WTC11 (cell line): ENCODE results near the gene RPRD2. TPM values are rescaled to one million over a fixed set of nuclear protein-coding genes. Genes with fewer than 3 reads are reported as not detected.

ENCODE experiments used
- ATAC-seq: fragments of 200-7000 bp; cut with Tn5 transposase; 2 replicates; pipeline ENCODE4 v1.10.0; 2021; ENCODE audit warnings: mild to moderate bottlenecking, moderate library complexity
- CTCF ChIA-PET: fragments of 300-600 bp; sonication (Branson Sonifier 250); formaldehyde crosslinking; loops from one replicate; lab custom pipeline; 2021; ENCODE audit warnings: antibody characterized with exemption; lab: Charles Lee
- POLR2A ChIA-PET: fragments of 350-600 bp; sonication (Branson Sonifier 250); formaldehyde crosslinking; loops from one replicate; lab custom pipeline; 2021; ENCODE audit warnings: antibody characterized with exemption; lab: Charles Lee
- DNase-seq: peaks from one replicate; pipeline ENCODE4 v3.0.0; 2021; ENCODE audit warnings: low spot score
- H3K27ac Mint-ChIP-seq: 2 replicates; pipeline ENCODE4 v1.8.0; 2021; ENCODE audit warnings: mixed read lengths
- H3K27me3 Mint-ChIP-seq: 2 replicates; pipeline ENCODE4 v1.8.0; 2021; ENCODE audit warnings: low read depth, mild to moderate bottlenecking, moderate library complexity, mixed read lengths
- H3K36me3 Mint-ChIP-seq: 2 replicates; pipeline ENCODE4 v1.8.0; 2021; ENCODE audit warnings: mixed read lengths
- H3K4me1 Mint-ChIP-seq: 2 replicates; pipeline ENCODE4 v1.8.0; 2022; ENCODE audit warnings: mixed read lengths
- H3K4me3 Mint-ChIP-seq: 2 replicates; pipeline ENCODE4 v1.8.0; 2021; ENCODE audit warnings: mild to moderate bottlenecking, moderate library complexity, mixed read lengths
- H3K9me3 Mint-ChIP-seq: 2 replicates; pipeline ENCODE4 v1.8.0; 2021; ENCODE audit warnings: mixed read lengths
- ATF1 ChIP-seq: sonication (generic); formaldehyde crosslinking; IDR thresholded peaks from 2 replicates; pipeline ENCODE4 v1.8.1; 2023; ENCODE audit warnings: mild to moderate bottlenecking, moderate library complexity, missing genetic modification reagents
- CREB1 ChIP-seq: sonication (generic); formaldehyde crosslinking; IDR thresholded peaks from 2 replicates; pipeline ENCODE4 v1.8.0; 2023; ENCODE audit warnings: mild to moderate bottlenecking, missing genetic modification reagents
- E2F1 ChIP-seq: sonication (generic); formaldehyde crosslinking; IDR thresholded peaks from 2 replicates; pipeline ENCODE4 v1.8.0; 2022; ENCODE audit warnings: mild to moderate bottlenecking, missing genetic modification reagents
- EMX1 ChIP-seq: fragments of 250-450 bp; sonication (Bioruptor Pico); IDR thresholded peaks from 2 replicates; pipeline ENCODE4 v1.8.0; 2021; ENCODE audit warnings: mild to moderate bottlenecking
- ESRRA ChIP-seq: sonication (generic); formaldehyde crosslinking; IDR thresholded peaks from 2 replicates; pipeline ENCODE4 v1.8.1; 2022; ENCODE audit warnings: mild to moderate bottlenecking, missing genetic modification reagents, borderline replicate concordance
- GTF2I ChIP-seq: fragments of 250-450 bp; sonication (Bioruptor Pico); conservative IDR thresholded peaks from 2 replicates; pipeline ENCODE4 v1.4.0; 2021; ENCODE audit warnings: mild to moderate bottlenecking
- JAZF1 ChIP-seq: fragments of 250-450 bp; sonication (Bioruptor Pico); IDR thresholded peaks from 2 replicates; pipeline ENCODE4 v1.9.0; 2021; ENCODE audit warnings: moderate library complexity, mild to moderate bottlenecking, inconsistent platforms
- NFE2L1 ChIP-seq: sonication (generic); formaldehyde crosslinking; IDR thresholded peaks from 2 replicates; pipeline ENCODE4 v1.8.1; 2023; ENCODE audit warnings: missing genetic modification reagents
- NR2C2 ChIP-seq: sonication (generic); formaldehyde crosslinking; IDR thresholded peaks from 2 replicates; pipeline ENCODE4 v1.8.0; 2022; ENCODE audit warnings: mild to moderate bottlenecking, missing genetic modification reagents
- STAT6 ChIP-seq: sonication (generic); formaldehyde crosslinking; conservative IDR thresholded peaks from 2 replicates; pipeline ENCODE4 v1.8.1; 2023; ENCODE audit warnings: mild to moderate bottlenecking, low read depth, missing genetic modification reagents, moderate library complexity
- ZMAT4 ChIP-seq: fragments of 250-450 bp; sonication (Bioruptor Pico); IDR thresholded peaks from 2 replicates; pipeline ENCODE4 v1.9.0; 2021; ENCODE audit warnings: mild to moderate bottlenecking
- ZNF396 ChIP-seq: fragments of 250-450 bp; sonication (Bioruptor Pico); IDR thresholded peaks from 2 replicates; pipeline ENCODE4 v1.8.0; 2021; ENCODE audit warnings: mild to moderate bottlenecking, moderate library complexity, borderline replicate concordance
- ZNF671 ChIP-seq: fragments of 250-450 bp; sonication (Bioruptor Pico); IDR thresholded peaks from 2 replicates; pipeline ENCODE4 v1.8.0; 2021; ENCODE audit warnings: mild to moderate bottlenecking
- total RNA-seq: library from RNA; stranded (reverse); gene quantifications from 3 replicates; pipeline ENCODE4 v1.2.3, GENCODE V29; 2021
- TF ChIP-seq, protein P1 (sequence below): fragments of 250-450 bp; sonication (Bioruptor Pico); IDR thresholded peaks from 2 replicates; pipeline ENCODE4 v2.1.2; 2022; ENCODE audit warnings: mild to moderate bottlenecking, moderate library complexity
- TF ChIP-seq, protein P2 (sequence below): fragments of 250-450 bp; sonication (Bioruptor Pico); IDR thresholded peaks from 2 replicates; pipeline ENCODE4 v1.8.0; 2021; ENCODE audit warnings: mild to moderate bottlenecking
- TF ChIP-seq, protein P3 (sequence below): sonication (generic); formaldehyde crosslinking; IDR thresholded peaks from 2 replicates; pipeline ENCODE4 v1.8.1; 2022; ENCODE audit warnings: low read depth, missing genetic modification reagents, borderline replicate concordance
- TF ChIP-seq, protein P4 (sequence below): sonication (generic); formaldehyde crosslinking; IDR thresholded peaks from 2 replicates; pipeline ENCODE4 v1.8.0; 2022; ENCODE audit warnings: mild to moderate bottlenecking, missing genetic modification reagents
- TF ChIP-seq, protein P5 (sequence below): sonication (generic); formaldehyde crosslinking; conservative IDR thresholded peaks from 2 replicates; pipeline ENCODE4 v1.8.1; 2022; ENCODE audit warnings: mild to moderate bottlenecking, missing genetic modification reagents
- TF ChIP-seq, protein P6 (sequence below): fragments of 250-450 bp; sonication (Bioruptor Pico); IDR thresholded peaks from 2 replicates; pipeline ENCODE4 v1.9.0; 2021; ENCODE audit warnings: mild to moderate bottlenecking, borderline replicate concordance

Gene RPRD2
- total RNA-seq, 1 experiment from 2014 or later = 26.1 TPM

- H3K27me3 Mint-ChIP-seq = no peaks in the 10 kb centered on the region; the same call in 1 of the 2 replicates
- CTCF ChIA-PET = interaction anchor here (0.6 to 9.7 kb wide), 15 partner anchors 12 to 347 kb away, joined by 3 to 139 read pairs (median 3); partner anchors contain the start of genes GOLPH3L and MCL1
- peaks cover 12% of the 10 kb centered on the region for H3K4me1 Mint-ChIP-seq
- POLR2A ChIA-PET = interaction anchor here (0.6 to 1.6 kb wide), 8 partner anchors 16 to 64 kb away, joined by 3 to 6 read pairs (median 4); partner anchors contain the start of gene ADAMTSL4
- peak overlapping the region; percentile 79 for H3K4me3 Mint-ChIP-seq
- TF ChIP-seq, protein P1, sequence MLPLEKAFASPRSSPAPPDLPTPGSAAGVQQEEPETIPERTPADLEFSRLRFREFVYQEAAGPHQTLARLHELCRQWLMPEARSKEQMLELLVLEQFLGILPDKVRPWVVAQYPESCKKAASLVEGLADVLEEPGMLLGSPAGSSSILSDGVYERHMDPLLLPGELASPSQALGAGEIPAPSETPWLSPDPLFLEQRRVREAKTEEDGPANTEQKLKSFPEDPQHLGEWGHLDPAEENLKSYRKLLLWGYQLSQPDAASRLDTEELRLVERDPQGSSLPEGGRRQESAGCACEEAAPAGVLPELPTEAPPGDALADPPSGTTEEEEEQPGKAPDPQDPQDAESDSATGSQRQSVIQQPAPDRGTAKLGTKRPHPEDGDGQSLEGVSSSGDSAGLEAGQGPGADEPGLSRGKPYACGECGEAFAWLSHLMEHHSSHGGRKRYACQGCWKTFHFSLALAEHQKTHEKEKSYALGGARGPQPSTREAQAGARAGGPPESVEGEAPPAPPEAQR (CRISPR knock-in tag) = no peak
- TF ChIP-seq, protein P2, sequence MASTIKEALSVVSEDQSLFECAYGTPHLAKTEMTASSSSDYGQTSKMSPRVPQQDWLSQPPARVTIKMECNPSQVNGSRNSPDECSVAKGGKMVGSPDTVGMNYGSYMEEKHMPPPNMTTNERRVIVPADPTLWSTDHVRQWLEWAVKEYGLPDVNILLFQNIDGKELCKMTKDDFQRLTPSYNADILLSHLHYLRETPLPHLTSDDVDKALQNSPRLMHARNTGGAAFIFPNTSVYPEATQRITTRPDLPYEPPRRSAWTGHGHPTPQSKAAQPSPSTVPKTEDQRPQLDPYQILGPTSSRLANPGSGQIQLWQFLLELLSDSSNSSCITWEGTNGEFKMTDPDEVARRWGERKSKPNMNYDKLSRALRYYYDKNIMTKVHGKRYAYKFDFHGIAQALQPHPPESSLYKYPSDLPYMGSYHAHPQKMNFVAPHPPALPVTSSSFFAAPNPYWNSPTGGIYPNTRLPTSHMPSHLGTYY (CRISPR knock-in tag) = no peak
- TF ChIP-seq EMX1 (no peak), ZNF671 (no peak), JAZF1 (CRISPR knock-in tag) (no peak), ZNF396 (CRISPR knock-in tag) (no peak)
- TF ChIP-seq, protein P3, sequence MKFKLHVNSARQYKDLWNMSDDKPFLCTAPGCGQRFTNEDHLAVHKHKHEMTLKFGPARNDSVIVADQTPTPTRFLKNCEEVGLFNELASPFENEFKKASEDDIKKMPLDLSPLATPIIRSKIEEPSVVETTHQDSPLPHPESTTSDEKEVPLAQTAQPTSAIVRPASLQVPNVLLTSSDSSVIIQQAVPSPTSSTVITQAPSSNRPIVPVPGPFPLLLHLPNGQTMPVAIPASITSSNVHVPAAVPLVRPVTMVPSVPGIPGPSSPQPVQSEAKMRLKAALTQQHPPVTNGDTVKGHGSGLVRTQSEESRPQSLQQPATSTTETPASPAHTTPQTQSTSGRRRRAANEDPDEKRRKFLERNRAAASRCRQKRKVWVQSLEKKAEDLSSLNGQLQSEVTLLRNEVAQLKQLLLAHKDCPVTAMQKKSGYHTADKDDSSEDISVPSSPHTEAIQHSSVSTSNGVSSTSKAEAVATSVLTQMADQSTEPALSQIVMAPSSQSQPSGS (CRISPR knock-in tag) = no peak
- TF ChIP-seq, protein P4, sequence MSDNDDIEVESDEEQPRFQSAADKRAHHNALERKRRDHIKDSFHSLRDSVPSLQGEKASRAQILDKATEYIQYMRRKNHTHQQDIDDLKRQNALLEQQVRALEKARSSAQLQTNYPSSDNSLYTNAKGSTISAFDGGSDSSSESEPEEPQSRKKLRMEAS (CRISPR knock-in tag) = no peak
- TF ChIP-seq, all 79 proteins: peak for 0
- ATAC-seq (peak; percentile 14), DNase-seq (no peak)
- no peaks in the 10 kb centered on the region for H3K9me3 Mint-ChIP-seq
- peak overlapping the region; percentile 30 for H3K27ac Mint-ChIP-seq
- peaks cover 4% of the 10 kb centered on the region; the same call in 1 of the 2 replicates for H3K36me3 Mint-ChIP-seq
Measured at GRCh38 chr1:150516050-150516591, 152.2 kb downstream of the RPRD2 start.

- no peak for ATAC-seq
- Mint-ChIP-seq H3K27me3 (no peaks in the 10 kb centered on the region; the same call in 1 of the 2 replicates), H3K27ac (peak overlapping the region; percentile 30), H3K9me3 (no peaks in the 10 kb centered on the region), H3K4me3 (peak overlapping the region; percentile 79), H3K36me3 (peaks cover 4% of the 10 kb centered on the region; the same call in 1 of the 2 replicates), H3K4me1 (peaks cover 12% of the 10 kb centered on the region)
- ChIA-PET POLR2A (interaction anchor here (0.6 to 1.6 kb wide), 4 partner anchors 21 to 58 kb away, joined by 3 to 6 read pairs (median 3); partner anchors contain the start of gene TARS2), CTCF (interaction anchor here (0.6 to 9.7 kb wide), 12 partner anchors 12 to 348 kb away, joined by 3 to 139 read pairs (median 4); partner anchors contain the start of genes GOLPH3L and MCL1)
- no peak for DNase-seq
- no peak for TF ChIP-seq JAZF1 (CRISPR knock-in tag)
- no peak for TF ChIP-seq ESRRA (CRISPR knock-in tag)
- TF ChIP-seq CREB1 = no peak
- no peak for TF ChIP-seq ZNF671
- no peak for TF ChIP-seq STAT6
- TF ChIP-seq GTF2I (CRISPR knock-in tag) = no peak
- no peak for TF ChIP-seq E2F1 (CRISPR knock-in tag)
- no peak for TF ChIP-seq NR2C2 (CRISPR knock-in tag)
- TF ChIP-seq, protein P5, sequence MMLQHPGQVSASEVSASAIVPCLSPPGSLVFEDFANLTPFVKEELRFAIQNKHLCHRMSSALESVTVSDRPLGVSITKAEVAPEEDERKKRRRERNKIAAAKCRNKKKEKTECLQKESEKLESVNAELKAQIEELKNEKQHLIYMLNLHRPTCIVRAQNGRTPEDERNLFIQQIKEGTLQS (CRISPR knock-in tag) = no peak
- no peak for TF ChIP-seq ZMAT4
- no peak for TF ChIP-seq NFE2L1 (CRISPR knock-in tag)
- TF ChIP-seq, protein P6, sequence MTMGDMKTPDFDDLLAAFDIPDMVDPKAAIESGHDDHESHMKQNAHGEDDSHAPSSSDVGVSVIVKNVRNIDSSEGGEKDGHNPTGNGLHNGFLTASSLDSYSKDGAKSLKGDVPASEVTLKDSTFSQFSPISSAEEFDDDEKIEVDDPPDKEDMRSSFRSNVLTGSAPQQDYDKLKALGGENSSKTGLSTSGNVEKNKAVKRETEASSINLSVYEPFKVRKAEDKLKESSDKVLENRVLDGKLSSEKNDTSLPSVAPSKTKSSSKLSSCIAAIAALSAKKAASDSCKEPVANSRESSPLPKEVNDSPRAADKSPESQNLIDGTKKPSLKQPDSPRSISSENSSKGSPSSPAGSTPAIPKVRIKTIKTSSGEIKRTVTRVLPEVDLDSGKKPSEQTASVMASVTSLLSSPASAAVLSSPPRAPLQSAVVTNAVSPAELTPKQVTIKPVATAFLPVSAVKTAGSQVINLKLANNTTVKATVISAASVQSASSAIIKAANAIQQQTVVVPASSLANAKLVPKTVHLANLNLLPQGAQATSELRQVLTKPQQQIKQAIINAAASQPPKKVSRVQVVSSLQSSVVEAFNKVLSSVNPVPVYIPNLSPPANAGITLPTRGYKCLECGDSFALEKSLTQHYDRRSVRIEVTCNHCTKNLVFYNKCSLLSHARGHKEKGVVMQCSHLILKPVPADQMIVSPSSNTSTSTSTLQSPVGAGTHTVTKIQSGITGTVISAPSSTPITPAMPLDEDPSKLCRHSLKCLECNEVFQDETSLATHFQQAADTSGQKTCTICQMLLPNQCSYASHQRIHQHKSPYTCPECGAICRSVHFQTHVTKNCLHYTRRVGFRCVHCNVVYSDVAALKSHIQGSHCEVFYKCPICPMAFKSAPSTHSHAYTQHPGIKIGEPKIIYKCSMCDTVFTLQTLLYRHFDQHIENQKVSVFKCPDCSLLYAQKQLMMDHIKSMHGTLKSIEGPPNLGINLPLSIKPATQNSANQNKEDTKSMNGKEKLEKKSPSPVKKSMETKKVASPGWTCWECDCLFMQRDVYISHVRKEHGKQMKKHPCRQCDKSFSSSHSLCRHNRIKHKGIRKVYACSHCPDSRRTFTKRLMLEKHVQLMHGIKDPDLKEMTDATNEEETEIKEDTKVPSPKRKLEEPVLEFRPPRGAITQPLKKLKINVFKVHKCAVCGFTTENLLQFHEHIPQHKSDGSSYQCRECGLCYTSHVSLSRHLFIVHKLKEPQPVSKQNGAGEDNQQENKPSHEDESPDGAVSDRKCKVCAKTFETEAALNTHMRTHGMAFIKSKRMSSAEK (CRISPR knock-in tag) = no peak
- no peak for TF ChIP-seq ATF1 (CRISPR knock-in tag)
Measured at GRCh38 chr1:150516616-150517015, 152.7 kb downstream of the RPRD2 start.
